ENCODE measurements around the gene ARID1B. TPM values are rescaled to one million over a fixed set of nuclear protein-coding genes. Genes with fewer than 3 reads are reported as not detected.

The ARID1B gene
- total and polyA plus RNA-seq, 2 of the 13 experiments (the other 11 are each of a cell fraction or from before 2014, with no cell fraction given) = 20.1 to 32.6 TPM

DNA sequence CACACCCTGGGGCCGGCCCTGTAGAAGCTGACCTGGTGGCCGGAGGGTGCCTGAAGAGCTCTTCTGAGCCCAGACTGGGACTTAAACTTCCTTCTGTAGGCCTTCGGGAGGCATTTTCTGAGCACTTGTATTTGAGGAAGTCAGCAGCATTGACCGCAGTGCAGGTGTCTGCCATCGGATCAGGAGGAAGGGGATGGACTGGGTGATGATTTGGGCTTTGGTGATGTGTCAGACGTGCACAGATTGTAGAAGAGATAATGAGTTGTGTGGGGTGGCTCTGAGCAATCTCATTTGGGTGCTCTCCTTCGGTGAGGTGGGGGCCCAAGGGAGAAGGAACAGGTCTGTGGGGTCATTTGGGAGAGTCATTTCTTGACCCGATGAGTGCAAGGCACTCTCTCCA lies 150.9 kb downstream of the ARID1B start:
- BruUV-seq (replicated peaks) = no TSS peak
- CTCF ChIA-PET (ENCODE audit: low intra/inter-chr PET ratio, low total read pairs) = no interaction called here
- no peak overlapping the region for H2AFZ ChIP-seq (ENCODE audit: low read length)
- peaks cover under 1% of the 10 kb centered on the region; the same call in 1 of the 2 replicates for H4K20me1 ChIP-seq (ENCODE audit: insufficient read depth, low read length)
- peaks cover 2 to 9% of the 10 kb centered on the region in 2 experiments; a peak in 2 of 5 replicates for H3K36me3 ChIP-seq (replicated peaks in 1 of 2; ENCODE audit: control insufficient read depth in 1 of 2, insufficient read depth in 2 of 2, low read length in 2 of 2)
- H3K27ac ChIP-seq (ENCODE audit: extremely low read length, insufficient read depth, low read length) = no peak overlapping the region
- no peaks in the 10 kb centered on the region for H3K27me3 ChIP-seq (ENCODE audit: control insufficient read depth in 1 of 2, insufficient read depth in 2 of 2, low read length in 2 of 2)
- WGBS (ENCODE audit: low lambda C conversion rate) = 99% methylated on average over 8 of the region's 8 CpGs
- FAIRE-seq (no peak), ATAC-seq (no peak), DNase-seq (ENCODE audit: low spot score) (no peak)
- no peaks in the 10 kb centered on the region for H3K9me3 ChIP-seq (ENCODE audit: low read length)
- in situ Hi-C loops (cut with HindIII; ENCODE audit: extremely low pct_ligation_motif_present, low pct_unique_long_range_greater_than_20kb) = no loop called here
- peaks cover 18% of the 10 kb centered on the region for H3K79me2 ChIP-seq (ENCODE audit: insufficient read depth, low read length)
- H3K9ac ChIP-seq (ENCODE audit: insufficient read depth, low read depth, low read length) = no peak overlapping the region
- peaks cover 34% of the 10 kb centered on the region for H3K4me1 ChIP-seq (ENCODE audit: insufficient read depth, low read length)
- no peak overlapping the region for H3K4me3 ChIP-seq (replicated peaks in 1 of 3; ENCODE audit: insufficient read depth in 1 of 3, low read depth in 2 of 3, low read length in 3 of 3)
- no peak overlapping the region for H3K4me2 ChIP-seq (ENCODE audit: low read depth, low read length)
- intact Hi-C loops (cut with micrococcal nuclease; ENCODE audit: unreplicated experiment) = no loop called here
- POLR2A ChIA-PET = no interaction called here
- TF ChIP-seq ZNF816 (CRISPR knock-in tag; IDR thresholded peaks at IDR 0.05; ENCODE audit: borderline replicate concordance) (no peak), KDM6A (CRISPR knock-in tag; IDR thresholded peaks at IDR 0.05; ENCODE audit: low read depth) (no peak), ZSCAN22 (CRISPR knock-in tag; IDR thresholded peaks at IDR 0.05) (no peak), ATF1 (CRISPR knock-in tag; IDR thresholded peaks at IDR 0.05) (no peak), STAT5B (CRISPR knock-in tag; IDR thresholded peaks at IDR 0.05) (no peak), SATB2 (CRISPR knock-in tag; IDR thresholded peaks at IDR 0.05) (no peak), ZNF713 (CRISPR knock-in tag; IDR thresholded peaks at IDR 0.05) (no peak), ZBTB3 (CRISPR knock-in tag; IDR thresholded peaks at IDR 0.05; ENCODE audit: borderline replicate concordance, low read depth) (no peak), CENPX (CRISPR knock-in tag; IDR thresholded peaks at IDR 0.05) (no peak), ZNF501 (CRISPR knock-in tag; IDR thresholded peaks at IDR 0.05) (no peak), GFI1 (CRISPR knock-in tag; IDR thresholded peaks at IDR 0.05; ENCODE audit: borderline replicate concordance) (no peak), TMF1 (CRISPR knock-in tag; IDR thresholded peaks at IDR 0.05; ENCODE audit: low read depth) (no peak)
- TF ChIP-seq, protein P1, sequence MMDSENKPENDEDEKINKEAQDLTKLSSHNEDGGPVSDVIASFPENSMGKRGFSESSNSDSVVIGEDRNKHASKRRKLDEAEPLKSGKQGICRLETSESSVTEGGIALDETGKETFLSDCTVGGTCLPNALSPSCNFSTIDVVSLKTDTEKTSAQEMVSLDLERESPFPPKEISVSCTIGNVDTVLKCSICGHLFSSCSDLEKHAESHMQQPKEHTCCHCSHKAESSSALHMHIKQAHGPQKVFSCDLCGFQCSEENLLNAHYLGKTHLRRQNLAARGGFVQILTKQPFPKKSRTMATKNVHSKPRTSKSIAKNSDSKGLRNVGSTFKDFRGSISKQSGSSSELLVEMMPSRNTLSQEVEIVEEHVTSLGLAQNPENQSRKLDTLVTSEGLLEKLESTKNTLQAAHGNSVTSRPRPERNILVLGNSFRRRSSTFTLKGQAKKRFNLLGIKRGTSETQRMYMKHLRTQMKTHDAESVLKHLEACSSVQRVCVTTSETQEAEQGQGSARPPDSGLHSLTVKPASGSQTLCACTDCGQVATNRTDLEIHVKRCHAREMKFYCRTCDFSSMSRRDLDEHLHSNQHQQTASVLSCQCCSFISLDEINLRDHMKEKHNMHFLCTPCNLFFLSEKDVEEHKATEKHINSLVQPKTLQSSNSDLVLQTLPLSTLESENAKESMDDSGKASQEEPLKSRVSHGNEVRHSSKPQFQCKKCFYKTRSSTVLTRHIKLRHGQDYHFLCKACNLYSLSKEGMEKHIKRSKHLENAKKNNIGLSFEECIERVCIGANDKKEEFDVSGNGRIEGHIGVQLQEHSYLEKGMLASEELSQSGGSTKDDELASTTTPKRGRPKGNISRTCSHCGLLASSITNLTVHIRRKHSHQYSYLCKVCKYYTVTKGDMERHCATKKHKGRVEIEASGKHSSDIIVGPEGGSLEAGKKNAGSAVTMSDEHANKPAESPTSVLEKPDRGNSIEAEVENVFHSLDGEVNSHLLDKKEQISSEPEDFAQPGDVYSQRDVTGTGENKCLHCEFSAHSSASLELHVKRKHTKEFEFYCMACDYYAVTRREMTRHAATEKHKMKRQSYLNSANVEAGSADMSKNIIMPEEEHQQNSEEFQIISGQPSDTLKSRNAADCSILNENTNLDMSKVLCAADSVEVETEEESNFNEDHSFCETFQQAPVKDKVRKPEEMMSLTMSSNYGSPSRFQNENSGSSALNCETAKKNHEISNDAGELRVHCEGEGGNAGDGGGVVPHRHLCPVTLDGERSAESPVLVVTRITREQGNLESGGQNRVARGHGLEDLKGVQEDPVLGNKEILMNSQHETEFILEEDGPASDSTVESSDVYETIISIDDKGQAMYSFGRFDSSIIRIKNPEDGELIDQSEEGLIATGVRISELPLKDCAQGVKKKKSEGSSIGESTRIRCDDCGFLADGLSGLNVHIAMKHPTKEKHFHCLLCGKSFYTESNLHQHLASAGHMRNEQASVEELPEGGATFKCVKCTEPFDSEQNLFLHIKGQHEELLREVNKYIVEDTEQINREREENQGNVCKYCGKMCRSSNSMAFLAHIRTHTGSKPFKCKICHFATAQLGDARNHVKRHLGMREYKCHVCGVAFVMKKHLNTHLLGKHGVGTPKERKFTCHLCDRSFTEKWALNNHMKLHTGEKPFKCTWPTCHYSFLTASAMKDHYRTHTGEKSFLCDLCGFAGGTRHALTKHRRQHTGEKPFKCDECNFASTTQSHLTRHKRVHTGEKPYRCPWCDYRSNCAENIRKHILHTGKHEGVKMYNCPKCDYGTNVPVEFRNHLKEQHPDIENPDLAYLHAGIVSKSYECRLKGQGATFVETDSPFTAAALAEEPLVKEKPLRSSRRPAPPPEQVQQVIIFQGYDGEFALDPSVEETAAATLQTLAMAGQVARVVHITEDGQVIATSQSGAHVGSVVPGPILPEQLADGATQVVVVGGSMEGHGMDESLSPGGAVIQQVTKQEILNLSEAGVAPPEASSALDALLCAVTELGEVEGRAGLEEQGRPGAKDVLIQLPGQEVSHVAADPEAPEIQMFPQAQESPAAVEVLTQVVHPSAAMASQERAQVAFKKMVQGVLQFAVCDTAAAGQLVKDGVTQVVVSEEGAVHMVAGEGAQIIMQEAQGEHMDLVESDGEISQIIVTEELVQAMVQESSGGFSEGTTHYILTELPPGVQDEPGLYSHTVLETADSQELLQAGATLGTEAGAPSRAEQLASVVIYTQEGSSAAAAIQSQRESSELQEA (CRISPR knock-in tag; IDR thresholded peaks at IDR 0.05; ENCODE audit: not compliant biosample characterization) = no peak
- TF ChIP-seq, protein P2, sequence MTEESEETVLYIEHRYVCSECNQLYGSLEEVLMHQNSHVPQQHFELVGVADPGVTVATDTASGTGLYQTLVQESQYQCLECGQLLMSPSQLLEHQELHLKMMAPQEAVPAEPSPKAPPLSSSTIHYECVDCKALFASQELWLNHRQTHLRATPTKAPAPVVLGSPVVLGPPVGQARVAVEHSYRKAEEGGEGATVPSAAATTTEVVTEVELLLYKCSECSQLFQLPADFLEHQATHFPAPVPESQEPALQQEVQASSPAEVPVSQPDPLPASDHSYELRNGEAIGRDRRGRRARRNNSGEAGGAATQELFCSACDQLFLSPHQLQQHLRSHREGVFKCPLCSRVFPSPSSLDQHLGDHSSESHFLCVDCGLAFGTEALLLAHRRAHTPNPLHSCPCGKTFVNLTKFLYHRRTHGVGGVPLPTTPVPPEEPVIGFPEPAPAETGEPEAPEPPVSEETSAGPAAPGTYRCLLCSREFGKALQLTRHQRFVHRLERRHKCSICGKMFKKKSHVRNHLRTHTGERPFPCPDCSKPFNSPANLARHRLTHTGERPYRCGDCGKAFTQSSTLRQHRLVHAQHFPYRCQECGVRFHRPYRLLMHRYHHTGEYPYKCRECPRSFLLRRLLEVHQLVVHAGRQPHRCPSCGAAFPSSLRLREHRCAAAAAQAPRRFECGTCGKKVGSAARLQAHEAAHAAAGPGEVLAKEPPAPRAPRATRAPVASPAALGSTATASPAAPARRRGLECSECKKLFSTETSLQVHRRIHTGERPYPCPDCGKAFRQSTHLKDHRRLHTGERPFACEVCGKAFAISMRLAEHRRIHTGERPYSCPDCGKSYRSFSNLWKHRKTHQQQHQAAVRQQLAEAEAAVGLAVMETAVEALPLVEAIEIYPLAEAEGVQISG (CRISPR knock-in tag; IDR thresholded peaks at IDR 0.05) = no peak
- TF ChIP-seq, protein P3, sequence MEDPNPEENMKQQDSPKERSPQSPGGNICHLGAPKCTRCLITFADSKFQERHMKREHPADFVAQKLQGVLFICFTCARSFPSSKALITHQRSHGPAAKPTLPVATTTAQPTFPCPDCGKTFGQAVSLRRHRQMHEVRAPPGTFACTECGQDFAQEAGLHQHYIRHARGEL (CRISPR knock-in tag; IDR thresholded peaks at IDR 0.05) = no peak
